DND-41 (cell line): ENCODE data around the gene CCDC144A.
"Not testable (repeated sequence)": the region's sequence is repeated elsewhere in the genome, so short reads cannot be mapped to it uniquely, and the experiment has no call there.

Source experiments
- ATAC-seq: fragments of 200-7000 bp; cut with Tn5 transposase; 3 replicates; pipeline ENCODE4 v1.9.1; 2021; ENCODE audit warnings: low read depth; ENCODE audit not compliant: insufficient read depth
- DNase-seq: peaks from one replicate; pipeline ENCODE4 v3.0.0-alpha.2; 2020
- H2AFZ ChIP-seq: 2 replicates; pipeline ENCODE4 v1.6.0; 2012; ENCODE audit warnings: low read depth, low read length
- H3K27ac ChIP-seq: 2 replicates; pipeline ENCODE4 v1.5.1; 2012; ENCODE audit warnings: low read length, inconsistent platforms
- H3K27me3 ChIP-seq: fragments of 200-600 bp; sonication (generic); 2 replicates; pipeline ENCODE4 v1.6.0; 2012; ENCODE audit warnings: low read length, mild to moderate bottlenecking, inconsistent platforms; ENCODE audit not compliant: insufficient read depth, poor library complexity
- H3K36me3 ChIP-seq: 2 replicates; pipeline ENCODE4 v1.5.1; 2012; ENCODE audit warnings: low read length, inconsistent platforms; ENCODE audit not compliant: insufficient read depth
- H3K4me1 ChIP-seq: 2 replicates; pipeline ENCODE4 v1.5.1; 2012; ENCODE audit warnings: mild to moderate bottlenecking, low read length; ENCODE audit not compliant: insufficient read depth
- H3K4me2 ChIP-seq: 2 replicates; pipeline ENCODE4 v1.6.0; 2012; ENCODE audit warnings: mild to moderate bottlenecking, moderate library complexity, low read length, inconsistent platforms; ENCODE audit not compliant: insufficient read depth
- H3K4me3 ChIP-seq, 2 experiments: fragments of 200-600 bp in 1 of 2; shearing (Covaris generic) in 1 of 2; 2 replicates each; pipeline ENCODE4 v1.5.1; 2012 to 2016; ENCODE audit warnings: inconsistent platforms in 2 of 2, low read length in 2 of 2, mild to moderate bottlenecking in 2 of 2, low read depth in 1 of 2, moderate library complexity in 1 of 2
- H3K79me2 ChIP-seq: 2 replicates; pipeline ENCODE4 v1.6.0; 2012; ENCODE audit warnings: low read length, inconsistent platforms; ENCODE audit not compliant: insufficient read depth
- H3K9ac ChIP-seq: 2 replicates; pipeline ENCODE4 v1.6.0; 2012; ENCODE audit warnings: low read depth, mild to moderate bottlenecking, inconsistent platforms, low read length, moderate library complexity
- H3K9me3 ChIP-seq: 2 replicates; pipeline ENCODE4 v1.5.1; 2012; ENCODE audit warnings: low read length, moderate library complexity, mild to moderate bottlenecking, inconsistent platforms; ENCODE audit not compliant: insufficient read depth, severe bottlenecking
- H4K20me1 ChIP-seq: 2 replicates; pipeline ENCODE4 v1.6.0; 2012; ENCODE audit warnings: low read length; ENCODE audit not compliant: insufficient read depth
- CTCF ChIP-seq: IDR thresholded peaks from 2 replicates; pipeline ENCODE4 v1.5.1; 2012; ENCODE audit warnings: borderline replicate concordance, low read length, moderate library complexity, mild to moderate bottlenecking; ENCODE audit not compliant: poor library complexity, severe bottlenecking; ENCODE audit errors: extremely low read depth

CCDC144A gene

GRCh38 chr17:16751224-16751923 lies 61.3 kb downstream of the CCDC144A start:
- H2AFZ ChIP-seq, H4K20me1 ChIP-seq, H3K4me2 ChIP-seq, H3K4me3 ChIP-seq, H3K36me3 ChIP-seq, H3K27ac ChIP-seq, H3K4me1 ChIP-seq, H3K9me3 ChIP-seq, H3K27me3 ChIP-seq, H3K9ac ChIP-seq, H3K79me2 ChIP-seq: not testable (repeated sequence)
- TF ChIP-seq CTCF = peak; percentile 58
- ATAC-seq = peak; percentile 88
- peak; percentile 60 for DNase-seq

DNA sequence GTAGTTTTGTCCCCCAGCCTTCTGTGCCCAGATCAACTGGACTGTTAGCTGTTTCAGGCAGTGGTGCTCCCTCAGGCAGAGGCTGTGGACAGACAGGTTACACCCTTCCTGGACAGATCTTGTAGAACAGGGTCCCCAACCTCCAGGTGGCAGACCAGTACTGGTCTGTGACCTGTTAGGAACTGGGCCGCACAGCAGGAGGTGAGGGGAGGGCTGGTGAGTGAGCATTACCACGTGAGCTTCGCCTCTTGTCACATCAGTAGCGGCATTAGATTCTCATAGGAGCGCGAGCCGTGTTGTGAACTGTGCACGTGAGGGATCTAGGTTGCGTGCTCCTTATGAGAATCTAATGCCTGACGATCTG lies 61.9 kb downstream of the CCDC144A start:
- DNase-seq, H3K9me3 ChIP-seq, H2AFZ ChIP-seq, H4K20me1 ChIP-seq, H3K27me3 ChIP-seq, H3K9ac ChIP-seq, H3K4me3 ChIP-seq, H3K4me2 ChIP-seq, H3K4me1 ChIP-seq, H3K36me3 ChIP-seq, H3K27ac ChIP-seq, H3K79me2 ChIP-seq: not testable (repeated sequence)
- peak; percentile 23; the same call in 2 of the 3 replicates for ATAC-seq

- H3K27me3 ChIP-seq, H2AFZ ChIP-seq, H4K20me1 ChIP-seq, H3K9me3 ChIP-seq, H3K27ac ChIP-seq, H3K36me3 ChIP-seq, H3K9ac ChIP-seq, DNase-seq, H3K79me2 ChIP-seq, H3K4me2 ChIP-seq, ATAC-seq, H3K4me1 ChIP-seq, H3K4me3 ChIP-seq: not testable (repeated sequence)
Measured at GRCh38 chr17:16757520-16757919, 67.5 kb downstream of the CCDC144A start.

- not testable (repeated sequence) for H2AFZ ChIP-seq, H3K79me2 ChIP-seq, H3K36me3 ChIP-seq, H3K27ac ChIP-seq, H3K4me2 ChIP-seq, H3K4me1 ChIP-seq, H3K4me3 ChIP-seq, H3K27me3 ChIP-seq, H3K9ac ChIP-seq, H4K20me1 ChIP-seq, H3K9me3 ChIP-seq
- ATAC-seq = peak; percentile 88
- peak; percentile 43 for DNase-seq
Measured at GRCh38 chr17:16758177-16758576, 68.1 kb downstream of the CCDC144A start.

DNA sequence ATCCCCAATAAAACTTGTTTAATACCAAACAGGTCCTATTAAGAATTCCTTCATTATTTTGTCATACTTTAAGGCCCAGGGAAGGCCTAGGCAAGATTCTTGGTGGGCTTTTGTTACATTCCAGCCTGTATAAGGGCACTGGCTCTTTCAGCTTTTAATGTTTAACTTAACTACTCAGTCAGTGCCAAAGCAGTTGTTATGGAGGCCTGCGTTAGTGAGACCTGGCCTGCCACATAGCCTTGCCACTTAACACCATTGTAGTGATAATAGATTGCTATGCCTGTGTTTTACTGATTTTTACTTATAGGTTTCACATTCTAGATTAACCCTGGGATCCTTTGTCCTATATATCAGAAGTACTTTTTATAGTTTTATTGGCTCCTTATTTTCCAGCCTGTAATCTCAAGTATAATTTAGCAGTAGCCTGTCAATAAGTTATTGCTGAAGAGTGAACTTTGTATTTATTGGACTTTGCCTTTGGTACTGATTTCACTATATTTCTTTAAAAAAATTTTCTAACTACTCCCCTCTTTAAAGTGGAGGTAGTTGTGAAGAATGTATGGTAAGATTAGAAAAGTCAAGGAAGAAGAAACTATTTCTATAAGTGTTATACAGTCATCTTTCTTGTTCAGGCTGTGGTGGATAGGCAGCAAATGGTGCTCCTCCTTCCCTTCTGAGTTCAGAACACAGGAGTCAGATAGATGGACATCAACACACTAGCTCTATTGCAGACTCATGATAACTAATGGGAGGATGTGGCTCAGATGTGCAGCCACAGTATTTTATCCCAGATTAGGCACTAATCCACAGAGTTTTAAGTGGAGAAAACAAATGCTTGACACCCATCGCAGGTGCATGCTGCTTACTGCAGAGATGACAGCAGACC lies 78.5 kb downstream of the CCDC144A start:
- H3K9me3 ChIP-seq, H2AFZ ChIP-seq, H3K27ac ChIP-seq, H3K79me2 ChIP-seq, ATAC-seq, H3K27me3 ChIP-seq, H3K4me2 ChIP-seq, H4K20me1 ChIP-seq, H3K9ac ChIP-seq, H3K4me1 ChIP-seq, H3K4me3 ChIP-seq, H3K36me3 ChIP-seq, DNase-seq: not testable (repeated sequence)

DNA sequence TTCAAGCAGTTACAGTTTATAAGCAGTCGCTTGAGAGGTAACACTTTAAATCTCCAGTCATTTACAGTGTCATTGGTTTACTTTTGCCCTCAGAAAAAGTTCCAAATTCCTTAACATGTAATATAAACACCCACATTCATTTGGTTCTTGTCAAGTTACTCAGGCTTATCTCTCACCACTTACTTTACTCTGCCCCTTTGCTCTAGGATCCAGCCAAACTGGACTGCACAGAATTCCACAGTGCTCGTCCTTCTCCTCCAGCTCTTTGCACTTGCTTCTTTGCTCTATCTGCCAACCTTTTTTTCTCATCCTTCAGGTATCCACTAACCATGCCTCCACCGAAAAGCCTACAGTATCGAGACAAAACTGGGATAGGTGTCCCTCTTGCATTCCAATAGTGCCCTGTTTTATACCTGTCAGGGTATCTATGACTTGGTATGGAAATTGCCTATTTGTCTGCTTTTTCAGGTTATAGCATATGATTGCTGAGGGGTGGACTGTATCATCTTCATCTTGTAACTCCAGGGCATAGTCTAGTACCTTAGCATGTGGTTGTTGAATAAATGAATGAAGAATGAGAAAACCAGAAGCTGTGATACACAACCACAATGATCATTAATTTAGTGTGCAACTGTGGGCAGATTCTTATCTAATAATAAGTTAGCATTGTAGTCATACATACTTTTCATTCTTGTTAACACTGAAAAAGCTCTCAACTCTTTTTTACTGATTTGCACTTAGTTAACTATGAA lies 82.5 kb downstream of the CCDC144A start:
- H3K27me3 ChIP-seq, DNase-seq, H3K4me2 ChIP-seq, H3K4me1 ChIP-seq, ATAC-seq, H3K9me3 ChIP-seq, H3K36me3 ChIP-seq, H3K4me3 ChIP-seq, H3K27ac ChIP-seq, H2AFZ ChIP-seq, H3K9ac ChIP-seq, H3K79me2 ChIP-seq, H4K20me1 ChIP-seq: not testable (repeated sequence)

DNA sequence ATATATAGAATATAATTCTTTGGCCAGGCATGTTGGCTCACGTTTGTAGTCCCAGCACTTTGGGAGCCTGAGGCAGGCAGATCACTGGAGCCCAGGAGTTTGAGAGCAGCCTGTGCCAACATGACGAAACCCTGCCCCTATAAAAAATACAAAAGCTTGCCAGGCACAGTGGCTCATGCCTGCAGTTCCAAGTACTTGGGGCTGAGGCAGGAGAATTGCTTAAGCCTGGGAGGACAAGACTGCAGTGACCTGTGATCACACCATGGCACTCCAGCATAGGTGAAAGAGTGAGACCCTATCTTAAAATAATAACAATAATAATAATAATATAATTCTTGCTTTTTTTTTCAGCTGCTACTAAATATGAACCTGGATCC lies 83.1 kb downstream of the CCDC144A start:
- not testable (repeated sequence) for H3K27me3 ChIP-seq, H2AFZ ChIP-seq, H3K79me2 ChIP-seq, H3K27ac ChIP-seq, H3K36me3 ChIP-seq, H3K9ac ChIP-seq, ATAC-seq, H3K4me2 ChIP-seq, H4K20me1 ChIP-seq, H3K4me1 ChIP-seq, H3K9me3 ChIP-seq, DNase-seq, H3K4me3 ChIP-seq
